Ectodermal cell (in vitro differentiated cells): Measurements from ENCODE around the gene LEPROT. TPM values are rescaled to one million over a fixed set of nuclear protein-coding genes. Genes with fewer than 3 reads are reported as not detected.
A peak's percentile ranks its signal among the peaks of the same experiment; 100 is the strongest.
"Not testable (repeated sequence)": the region's sequence is repeated elsewhere in the genome, so short reads cannot be mapped to it uniquely, and the experiment has no call there.

Experiments
- H3K27ac ChIP-seq: 2 replicates; pipeline ENCODE4 v1.7.0; 2013; ENCODE audit warnings: mild to moderate bottlenecking, low read depth, low read length; ENCODE audit not compliant: insufficient read depth, poor library complexity, severe bottlenecking
- H3K27me3 ChIP-seq: 2 replicates; pipeline ENCODE4 v1.7.0; 2013; ENCODE audit warnings: mild to moderate bottlenecking, low read length; ENCODE audit not compliant: insufficient read depth, control insufficient read depth, poor library complexity, severe bottlenecking
- H3K36me3 ChIP-seq: one replicate; pipeline ENCODE4 v1.7.0; 2013; ENCODE audit warnings: low read length; ENCODE audit not compliant: control insufficient read depth, insufficient read depth
- H3K4me1 ChIP-seq: one replicate; pipeline ENCODE4 v1.7.0; 2013; ENCODE audit warnings: low read length; ENCODE audit not compliant: control insufficient read depth, insufficient read depth
- H3K4me3 ChIP-seq: 2 replicates; pipeline ENCODE4 v1.7.0; 2013; ENCODE audit warnings: low read depth, low read length, control low read depth; ENCODE audit not compliant: insufficient read depth
- H3K9me3 ChIP-seq: 2 replicates; pipeline ENCODE4 v1.7.0; 2013; ENCODE audit warnings: mild to moderate bottlenecking, low read length, moderate library complexity; ENCODE audit not compliant: control insufficient read depth
- WGBS, 2 experiments: methylation state at CpG; one replicate each; pipeline ENCODE4 v1.1.7; 2013; ENCODE audit warnings: missing lambda C conversion rate in 2 of 2; 5-methylcytosine and 5-hydroxymethylcytosine counted together
- polyA plus RNA-seq, 4 experiments: library from polyadenylated mRNA; stranded (reverse); fragments of 50-300 nt; gene quantifications; one replicate each; pipeline ENCODE4 v1.2.3, GENCODE V29; 2013

Gene LEPROT, protein sequence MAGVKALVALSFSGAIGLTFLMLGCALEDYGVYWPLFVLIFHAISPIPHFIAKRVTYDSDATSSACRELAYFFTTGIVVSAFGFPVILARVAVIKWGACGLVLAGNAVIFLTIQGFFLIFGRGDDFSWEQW
- polyA plus RNA-seq (2013, experiment 1 of 4): 44.4 TPM
- polyA plus RNA-seq (2013, experiment 2 of 4): 46.3 TPM
- polyA plus RNA-seq (2013, experiment 3 of 4): 29.6 TPM
- polyA plus RNA-seq (2013, experiment 4 of 4): 34.5 TPM

DNA sequence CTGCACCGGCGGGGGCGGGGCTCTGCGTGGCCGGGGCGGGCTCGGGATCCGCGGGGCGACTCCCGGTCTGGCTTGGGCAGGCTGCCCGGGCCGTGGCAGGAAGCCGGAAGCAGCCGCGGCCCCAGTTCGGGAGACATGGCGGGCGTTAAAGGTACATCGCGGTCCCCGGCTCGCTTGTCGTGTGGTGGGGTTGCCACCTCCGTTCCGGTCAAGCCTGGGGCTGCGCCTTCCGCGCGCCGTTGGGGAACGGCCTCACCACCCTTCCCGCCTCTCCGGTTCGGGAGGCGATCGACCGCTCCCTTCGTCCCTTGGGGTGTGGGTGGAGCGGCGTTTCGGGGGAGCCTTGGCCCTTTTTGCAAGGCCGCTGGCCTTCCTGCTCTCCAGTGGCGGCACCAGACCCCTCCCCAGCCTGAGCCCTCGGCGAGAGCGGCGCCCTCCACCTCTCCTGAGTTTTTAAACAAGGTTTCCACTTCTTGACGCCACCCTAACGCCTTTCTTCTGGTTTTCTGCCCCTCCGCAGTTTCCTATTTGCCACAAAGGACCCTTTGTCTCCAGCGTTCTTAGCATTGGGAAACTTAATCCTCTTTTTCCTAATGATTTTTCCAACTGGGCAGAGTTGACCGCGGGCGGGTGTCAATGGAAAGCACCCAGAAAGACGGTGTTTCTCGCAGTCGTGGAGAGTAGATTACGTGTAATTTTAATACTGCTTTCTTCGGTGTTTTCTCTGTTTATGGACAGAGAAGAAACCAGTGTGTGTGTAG is at the start of gene LEPROT, which contains the start of gene LEPR:
LEPROT (plus strand) TSS at position 79 of the 761 bp plus-strand sequence; CDS start at position 136, 57 bp downstream.
LEPR (plus strand) TSS at position 79 of the 761 bp plus-strand sequence. CDS start 144,898 bp downstream, outside the sequence.
- H3K36me3 ChIP-seq: peaks cover 1% of the 10 kb centered on the region
- WGBS, 2 experiments: 0% methylated on average over 60 of the region's 60 CpGs
- peaks cover 8% of the 10 kb centered on the region for H3K4me1 ChIP-seq
- H3K27ac ChIP-seq: peak within 1 kb of the TSS; percentile 96
- peak within 1 kb of the TSS; percentile 70 for H3K4me3 ChIP-seq
- no peaks in the 10 kb centered on the region for H3K27me3 ChIP-seq
- H3K9me3 ChIP-seq: no peaks in the 10 kb centered on the region

DNA sequence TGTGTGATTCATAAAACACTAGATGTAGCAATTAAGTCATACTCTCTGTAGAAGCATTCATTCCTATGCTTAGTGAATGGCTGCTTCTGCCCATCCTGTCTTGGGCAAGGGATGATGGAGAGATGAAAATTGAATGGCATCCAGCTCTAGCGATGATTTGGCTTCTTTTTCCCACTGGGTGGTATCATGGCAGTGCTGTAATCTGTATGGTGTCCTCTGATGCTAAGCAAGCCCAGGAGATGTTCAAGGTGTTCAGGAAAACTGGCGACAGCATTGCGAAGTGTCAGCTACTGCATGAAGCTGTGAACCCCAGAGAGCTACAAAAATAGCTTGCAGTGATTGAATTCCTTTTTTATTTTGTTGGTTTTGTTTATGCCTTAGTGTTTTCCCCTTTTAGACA is 48.9 kb upstream of the LEPROT start:
- Histone ChIP-seq H3K27ac (no peak overlapping the region), H3K36me3 (no peaks in the 10 kb centered on the region), H3K4me3 (no peak overlapping the region), H3K27me3 (no peaks in the 10 kb centered on the region), H3K9me3 (no peaks in the 10 kb centered on the region), H3K4me1 (no peaks in the 10 kb centered on the region)
- 91 to 98% methylated on average over 3 of the region's 3 CpGs for WGBS, 2 experiments

DNA sequence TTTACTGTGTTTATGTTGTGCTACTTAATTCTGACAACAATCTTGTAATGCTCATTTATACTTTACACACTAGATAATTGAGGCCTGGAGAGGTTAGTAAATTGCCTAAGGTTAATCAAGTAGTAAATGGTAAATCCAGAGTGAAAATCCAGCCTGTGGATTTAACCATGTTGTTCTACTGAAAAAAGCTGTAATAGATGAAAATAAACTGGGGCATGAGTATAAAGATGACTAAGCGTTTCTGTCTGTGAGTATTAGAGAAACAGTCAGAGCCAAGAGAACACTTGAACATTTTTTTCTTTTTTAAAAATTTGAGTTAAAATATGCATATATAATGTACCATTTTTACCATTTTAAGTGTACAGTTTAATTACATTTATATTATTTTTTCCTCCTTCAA is 47.9 kb upstream of the LEPROT start:
- Histone ChIP-seq H3K27me3 (no peaks in the 10 kb centered on the region), H3K36me3 (no peaks in the 10 kb centered on the region), H3K4me1 (no peaks in the 10 kb centered on the region), H3K27ac (no peak overlapping the region), H3K4me3 (no peak overlapping the region), H3K9me3 (no peaks in the 10 kb centered on the region)
- WGBS, 2 experiments: 91 to 100% methylated on average over 1 of the region's 1 CpG

DNA sequence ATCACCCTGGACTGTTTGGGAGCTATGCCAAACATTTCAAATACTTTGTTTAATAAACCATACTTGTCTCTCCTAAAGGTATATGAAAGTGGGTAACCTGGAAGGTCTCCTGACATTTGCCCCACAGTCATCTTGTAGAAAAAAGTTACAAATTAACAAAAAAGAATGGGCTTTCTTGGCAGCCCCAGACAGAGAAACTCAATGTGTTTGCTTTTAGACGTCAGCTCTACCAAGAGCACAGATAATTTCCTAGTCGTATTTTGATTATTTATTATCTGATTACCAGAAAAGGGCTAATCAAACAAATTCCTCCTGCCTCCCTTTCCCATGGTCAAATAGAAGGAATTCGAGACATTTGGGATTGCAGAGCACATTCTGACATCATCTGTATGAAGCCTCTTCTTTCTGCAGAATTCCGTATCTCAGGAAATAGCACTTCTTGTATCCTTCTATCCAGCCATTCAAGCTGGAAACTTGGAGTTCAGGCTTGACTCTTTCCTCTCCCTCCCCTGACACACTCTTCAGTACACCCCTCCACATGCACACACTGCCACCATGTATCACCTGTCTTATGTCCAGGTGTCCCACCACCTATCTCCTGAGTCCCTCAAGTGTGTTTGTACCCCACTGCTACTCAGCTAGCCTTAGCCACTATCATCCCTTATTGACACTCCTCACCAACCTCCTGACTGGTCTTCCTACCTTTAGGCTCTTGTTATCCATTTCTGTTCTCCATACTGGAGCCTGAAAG is 42.8 kb upstream of the LEPROT start:
- no peaks in the 10 kb centered on the region for H3K36me3 ChIP-seq
- no peaks in the 10 kb centered on the region for H3K9me3 ChIP-seq
- no peak overlapping the region for H3K4me3 ChIP-seq
- 96 to 97% methylated on average over 4 of the region's 4 CpGs for WGBS, 2 experiments
- H3K27ac ChIP-seq: no peak overlapping the region
- H3K4me1 ChIP-seq: no peaks in the 10 kb centered on the region
- no peaks in the 10 kb centered on the region for H3K27me3 ChIP-seq

DNA sequence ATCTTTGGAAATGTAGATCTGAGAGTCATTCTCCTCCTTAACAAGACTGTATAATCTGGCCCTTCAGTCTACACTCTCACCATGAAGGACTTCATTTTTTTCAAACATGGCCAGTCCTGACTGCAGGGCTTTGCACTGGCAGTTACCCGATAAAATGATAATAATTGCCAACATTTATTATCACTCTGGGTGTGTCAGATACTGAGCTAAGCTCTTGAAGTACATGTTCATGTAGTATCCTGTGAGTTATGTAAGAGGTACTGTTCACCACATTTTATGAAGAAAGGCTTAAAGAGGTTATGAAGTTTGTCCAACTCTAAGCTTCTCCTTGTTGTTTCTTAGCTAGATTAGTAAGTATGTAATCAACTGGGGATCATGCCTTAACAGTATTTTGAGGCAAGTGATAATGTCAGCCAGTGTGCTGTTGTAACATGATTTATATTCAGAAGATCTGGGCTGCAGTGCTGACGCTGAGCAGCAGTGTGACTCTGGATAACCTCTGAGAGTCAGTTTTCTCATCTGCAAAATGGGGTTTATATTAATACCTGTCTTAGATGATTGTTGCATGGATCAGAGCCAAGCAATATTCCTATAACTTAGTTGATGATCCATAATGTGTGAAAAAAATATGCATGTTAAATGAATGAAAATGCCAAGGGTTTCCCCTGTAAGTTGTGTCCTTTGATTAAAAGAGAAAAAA is 42.1 kb upstream of the LEPROT start:
- no peaks in the 10 kb centered on the region for H3K9me3 ChIP-seq
- H3K4me3 ChIP-seq: no peak overlapping the region
- WGBS, 2 experiments: 91 to 92% methylated on average over 2 of the region's 2 CpGs
- H3K27me3 ChIP-seq: no peaks in the 10 kb centered on the region
- no peaks in the 10 kb centered on the region for H3K36me3 ChIP-seq
- H3K27ac ChIP-seq: no peak overlapping the region
- H3K4me1 ChIP-seq: no peaks in the 10 kb centered on the region

DNA sequence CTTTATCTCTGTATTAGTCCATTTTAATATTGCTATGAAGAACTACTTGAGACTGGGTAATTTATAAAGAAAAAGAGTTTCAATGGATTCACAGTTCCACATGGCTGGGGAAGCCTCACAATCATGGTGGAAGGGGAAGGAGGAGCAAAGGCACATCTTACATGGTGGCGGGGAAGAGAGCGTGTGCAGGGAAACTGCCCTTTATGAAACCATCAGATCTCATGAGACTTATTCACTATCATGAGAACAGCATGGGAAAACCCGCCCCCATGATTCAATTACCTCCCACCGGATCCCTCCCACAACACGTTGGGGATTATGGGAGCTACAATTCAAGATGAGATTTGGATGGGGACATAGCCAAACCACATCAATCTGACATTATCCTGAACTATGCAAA is 36.0 kb upstream of the LEPROT start:
- not testable (repeated sequence) for H3K27ac ChIP-seq, H3K36me3 ChIP-seq, H3K4me3 ChIP-seq, H3K4me1 ChIP-seq, H3K9me3 ChIP-seq, H3K27me3 ChIP-seq
- WGBS, 2 experiments: 91 to 98% methylated on average over 3 to 5 of the region's 5 CpGs

DNA sequence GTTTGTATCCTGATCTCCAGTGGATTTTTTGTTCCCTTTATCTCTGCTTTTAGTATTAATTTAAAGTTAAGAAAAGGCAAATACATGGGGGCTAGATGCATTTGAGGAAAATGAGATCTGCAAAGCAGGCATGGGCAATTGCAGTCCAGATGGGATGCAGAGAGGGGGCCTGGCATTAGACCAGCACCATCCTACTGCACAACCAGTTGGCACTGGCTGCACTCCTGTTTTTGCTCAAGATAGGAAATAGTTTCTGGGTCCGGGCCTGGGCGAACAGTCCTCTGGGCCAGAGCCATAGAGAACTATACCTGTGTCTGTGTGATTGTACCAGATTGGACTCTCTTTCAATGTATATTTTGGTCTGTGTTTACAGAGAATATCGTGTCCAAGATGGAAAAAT is 34.0 kb upstream of the LEPROT start:
- Histone ChIP-seq H3K36me3 (peaks cover 4% of the 10 kb centered on the region), H3K4me1 (no peaks in the 10 kb centered on the region), H3K9me3 (no peaks in the 10 kb centered on the region), H3K4me3 (no peak overlapping the region), H3K27ac (no peak overlapping the region), H3K27me3 (no peaks in the 10 kb centered on the region)
- 89 to 94% methylated on average over 3 of the region's 3 CpGs for WGBS, 2 experiments

DNA sequence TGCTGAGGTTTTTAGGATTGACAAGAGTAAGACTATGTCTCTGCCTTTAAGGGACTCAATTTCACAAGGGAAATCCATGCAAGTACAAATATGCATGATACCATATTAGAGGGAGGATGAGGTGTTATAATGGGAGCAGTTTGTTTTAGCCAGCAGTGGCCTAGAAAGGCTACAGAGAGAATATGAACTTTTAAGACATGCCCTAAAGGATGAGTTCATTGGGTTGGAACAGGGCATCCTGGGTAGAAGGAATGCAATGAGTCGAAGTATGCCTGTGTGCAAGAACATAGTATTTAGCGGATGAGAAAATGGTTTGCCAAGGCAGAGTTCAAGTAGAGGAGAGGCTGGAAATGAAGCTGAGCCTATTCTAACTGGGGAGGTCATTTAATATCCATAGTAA is 32.6 kb upstream of the LEPROT start:
- H3K4me3 ChIP-seq: no peak overlapping the region
- H3K36me3 ChIP-seq: peaks cover 4% of the 10 kb centered on the region
- H3K27me3 ChIP-seq: no peaks in the 10 kb centered on the region
- no peaks in the 10 kb centered on the region for H3K9me3 ChIP-seq
- H3K27ac ChIP-seq: no peak overlapping the region
- no peaks in the 10 kb centered on the region for H3K4me1 ChIP-seq
- 93% methylated on average over 2 of the region's 2 CpGs for WGBS, 2 experiments

DNA sequence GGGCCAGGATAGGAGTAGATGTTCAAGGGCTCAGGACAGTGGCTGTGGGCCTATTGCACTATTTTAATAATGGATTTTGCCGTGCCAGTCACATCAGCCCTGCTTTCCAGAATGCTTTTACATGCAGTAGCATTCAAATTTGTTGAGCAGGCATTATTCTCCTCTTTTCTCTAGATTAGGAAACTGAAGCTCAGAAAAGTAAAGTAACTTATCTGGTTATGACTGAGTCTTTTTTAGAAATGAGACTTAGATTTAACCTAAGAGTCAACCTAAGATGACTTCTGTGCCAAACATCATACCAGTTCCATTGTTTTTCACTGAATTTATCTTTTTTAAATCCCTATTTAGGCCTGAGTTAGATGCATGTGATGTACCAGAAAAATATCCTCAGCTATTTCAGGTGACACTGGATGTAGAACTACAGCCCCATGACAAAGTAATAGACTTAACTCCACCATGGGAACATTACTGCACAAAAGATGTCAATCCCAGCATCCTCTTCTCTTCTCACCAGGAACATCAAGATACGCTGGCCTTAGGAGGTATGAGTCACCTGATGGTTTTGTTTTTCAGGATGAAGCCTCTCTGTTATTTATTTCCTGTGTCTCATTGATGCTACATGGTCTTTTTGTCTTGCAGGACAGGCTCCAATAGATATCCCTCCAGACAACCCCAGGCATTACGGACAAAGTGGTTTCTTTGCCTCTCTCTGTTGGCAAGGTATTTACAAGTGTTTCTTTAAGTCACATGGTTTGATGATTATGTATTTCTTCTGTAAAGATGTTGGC is 31.4 kb upstream of the LEPROT start:
- no peak overlapping the region for H3K4me3 ChIP-seq
- H3K27ac ChIP-seq: no peak overlapping the region
- H3K27me3 ChIP-seq: no peaks in the 10 kb centered on the region
- no peaks in the 10 kb centered on the region for H3K9me3 ChIP-seq
- H3K4me1 ChIP-seq: no peaks in the 10 kb centered on the region
- WGBS, 2 experiments: 90% methylated on average over 3 of the region's 3 CpGs
- H3K36me3 ChIP-seq: peaks cover 4% of the 10 kb centered on the region
